Progenitor cell of endocrine pancreas (in vitro differentiated cells): Measurements from ENCODE around the gene SAMD8. TPM values are rescaled to one million over a fixed set of nuclear protein-coding genes. Genes with fewer than 3 reads are reported as not detected.
"Not testable (repeated sequence)": the region's sequence is repeated elsewhere in the genome, so short reads cannot be mapped to it uniquely, and the experiment has no call there.

Experiments used
- DNase-seq: peaks from one replicate; pipeline ENCODE4 v3.0.0; 2021; ENCODE audit warnings: low spot score; ENCODE audit not compliant: unreplicated experiment
- H3K27ac Mint-ChIP-seq: 2 replicates; pipeline ENCODE4 v1.8.0; 2021; ENCODE audit warnings: mild to moderate bottlenecking, moderate library complexity, mixed read lengths
- H3K27me3 Mint-ChIP-seq: 2 replicates; pipeline ENCODE4 v1.8.0; 2021; ENCODE audit warnings: mixed read lengths
- H3K36me3 Mint-ChIP-seq: 2 replicates; pipeline ENCODE4 v1.8.0; 2022; ENCODE audit warnings: mixed read lengths; ENCODE audit not compliant: insufficient read depth
- H3K4me1 Mint-ChIP-seq: 2 replicates; pipeline ENCODE4 v1.8.0; 2021; ENCODE audit warnings: low read depth, mixed read lengths
- H3K4me3 Mint-ChIP-seq: 2 replicates; pipeline ENCODE4 v1.8.0; 2021; ENCODE audit warnings: low read depth, mild to moderate bottlenecking, moderate library complexity, mixed read lengths
- H3K9me3 Mint-ChIP-seq: 2 replicates; pipeline ENCODE4 v1.8.0; 2021; ENCODE audit warnings: low read depth, mixed read lengths
- CTCF ChIP-seq: fragments of 200-600 bp; sonication (generic); IDR thresholded peaks from one replicate; pipeline ENCODE4 v1.5.0; 2021; ENCODE audit warnings: antibody characterized with exemption, mild to moderate bottlenecking; ENCODE audit not compliant: unreplicated experiment
- total RNA-seq: library from RNA; stranded (reverse); gene quantifications from 2 replicates; pipeline ENCODE4 v1.2.1, GENCODE V29; 2021

SAMD8 gene
- total RNA-seq, 1 donor from 2014 or later, result 17.4 TPM

DNA sequence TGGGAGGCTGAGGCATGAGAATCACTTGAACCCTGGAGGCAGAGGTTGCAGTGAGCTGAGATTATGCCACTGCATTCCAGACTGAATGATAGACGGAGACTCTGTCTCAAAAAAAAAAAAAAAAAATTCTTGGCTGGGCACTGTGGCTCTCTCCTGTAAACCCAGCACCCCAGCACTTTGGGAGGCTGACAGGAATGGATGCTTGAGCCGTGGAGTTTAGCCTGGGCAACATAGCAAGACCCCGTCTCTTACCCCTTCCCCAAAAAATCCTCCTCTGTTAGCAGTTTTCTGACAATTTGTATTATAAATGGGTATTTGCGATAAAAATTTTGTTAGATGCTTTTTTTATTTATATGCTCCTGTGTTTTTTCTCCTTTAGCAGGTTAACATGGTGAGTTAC lies 11.0 kb downstream of the SAMD8 start:
- no peak for DNase-seq
- Mint-ChIP-seq H3K9me3 (peaks cover 4% of the 10 kb centered on the region), H3K4me3 (no peak overlapping the region), H3K27me3 (no peaks in the 10 kb centered on the region), H3K36me3 (peaks cover 3% of the 10 kb centered on the region), H3K27ac (no peak overlapping the region), H3K4me1 (peaks cover 2% of the 10 kb centered on the region)
- no peak for TF ChIP-seq CTCF

DNA sequence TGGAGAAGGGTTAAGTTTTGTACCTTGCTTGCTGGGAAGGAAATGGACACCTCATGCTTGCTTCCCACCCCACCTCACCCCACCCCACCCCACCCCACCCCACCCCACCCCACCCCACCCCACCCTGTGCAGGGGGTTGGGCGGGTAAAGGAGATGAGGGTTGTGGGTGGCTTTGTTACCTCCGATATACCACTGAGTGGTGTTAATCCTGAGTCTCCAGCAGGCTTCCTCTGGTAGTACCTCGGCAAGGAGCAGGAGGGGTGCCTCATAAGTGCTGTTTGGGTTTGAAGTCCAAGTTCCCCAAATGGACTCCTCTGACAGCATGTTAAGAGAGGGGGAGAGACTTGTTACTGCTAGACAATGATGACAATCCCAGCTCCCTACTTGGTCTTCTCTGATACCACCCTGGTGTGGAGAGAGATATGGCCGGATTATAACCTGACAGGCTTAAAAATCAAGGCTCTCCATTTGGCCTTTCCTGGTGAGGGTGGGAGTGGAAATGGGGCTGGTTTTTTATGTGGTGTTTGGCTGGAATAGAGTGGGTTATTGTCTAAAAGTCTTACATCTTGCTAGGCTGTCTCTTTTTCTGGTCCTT lies 11.7 kb downstream of the SAMD8 start:
- H3K27me3 Mint-ChIP-seq, result no peaks in the 10 kb centered on the region
- TF ChIP-seq CTCF, result no peak
- H3K4me1 Mint-ChIP-seq, result peaks cover 2% of the 10 kb centered on the region
- no peaks in the 10 kb centered on the region for H3K9me3 Mint-ChIP-seq
- no peak for DNase-seq
- peak overlapping the region; percentile 46 for H3K27ac Mint-ChIP-seq
- peaks cover 3% of the 10 kb centered on the region for H3K36me3 Mint-ChIP-seq
- H3K4me3 Mint-ChIP-seq, result no peak overlapping the region

- DNase-seq, result no peak
- H3K9me3 Mint-ChIP-seq, result no peaks in the 10 kb centered on the region
- peaks cover 3% of the 10 kb centered on the region for H3K36me3 Mint-ChIP-seq
- no peak for TF ChIP-seq CTCF
- no peak overlapping the region for H3K4me3 Mint-ChIP-seq
- peaks cover 5% of the 10 kb centered on the region for H3K4me1 Mint-ChIP-seq
- H3K27ac Mint-ChIP-seq, result no peak overlapping the region
- H3K27me3 Mint-ChIP-seq, result no peaks in the 10 kb centered on the region
These were observed 14.8 kb downstream of the SAMD8 start for GRCh38 chr10:75126277-75126676.

- H3K4me1 Mint-ChIP-seq, result peaks cover 5% of the 10 kb centered on the region
- no peak for DNase-seq
- H3K27me3 Mint-ChIP-seq, result no peaks in the 10 kb centered on the region
- no peak overlapping the region for H3K27ac Mint-ChIP-seq
- TF ChIP-seq CTCF, result no peak
- H3K36me3 Mint-ChIP-seq, result peaks cover 3% of the 10 kb centered on the region
- no peak overlapping the region for H3K4me3 Mint-ChIP-seq
- no peaks in the 10 kb centered on the region for H3K9me3 Mint-ChIP-seq
These were observed 16.0 kb downstream of the SAMD8 start for GRCh38 chr10:75127471-75127870.

DNA sequence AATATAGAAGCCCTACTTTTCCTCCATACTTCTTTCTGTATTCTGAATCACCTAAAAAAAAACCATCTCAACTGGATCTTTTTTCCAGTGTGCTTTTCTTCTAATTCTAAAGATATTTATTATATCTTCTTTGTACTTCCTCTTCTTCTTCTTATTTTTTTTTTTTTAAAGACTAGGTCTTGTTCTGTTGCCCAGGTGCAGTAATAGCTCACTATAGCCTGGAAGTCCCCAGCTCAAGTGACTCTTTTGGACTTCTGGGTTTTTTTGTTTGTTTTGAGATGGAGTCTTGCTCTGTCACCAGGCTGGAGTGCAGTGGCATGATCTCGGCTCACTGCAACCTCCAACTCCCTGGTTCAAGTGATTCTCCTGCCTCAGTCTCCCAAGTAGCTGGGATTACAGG lies 17.5 kb downstream of the SAMD8 start:
- H3K9me3 Mint-ChIP-seq, H3K27me3 Mint-ChIP-seq, H3K27ac Mint-ChIP-seq, H3K4me1 Mint-ChIP-seq, DNase-seq, H3K4me3 Mint-ChIP-seq, H3K36me3 Mint-ChIP-seq: not testable (repeated sequence)

- peaks cover 6% of the 10 kb centered on the region for H3K36me3 Mint-ChIP-seq
- TF ChIP-seq CTCF, result no peak
- no peaks in the 10 kb centered on the region for H3K27me3 Mint-ChIP-seq
- peaks cover 3% of the 10 kb centered on the region for H3K4me1 Mint-ChIP-seq
- no peak for DNase-seq
- no peak overlapping the region for H3K4me3 Mint-ChIP-seq
- H3K27ac Mint-ChIP-seq, result no peak overlapping the region
- H3K9me3 Mint-ChIP-seq, result no peaks in the 10 kb centered on the region
These were observed 18.1 kb downstream of the SAMD8 start for GRCh38 chr10:75129537-75129936.

DNA sequence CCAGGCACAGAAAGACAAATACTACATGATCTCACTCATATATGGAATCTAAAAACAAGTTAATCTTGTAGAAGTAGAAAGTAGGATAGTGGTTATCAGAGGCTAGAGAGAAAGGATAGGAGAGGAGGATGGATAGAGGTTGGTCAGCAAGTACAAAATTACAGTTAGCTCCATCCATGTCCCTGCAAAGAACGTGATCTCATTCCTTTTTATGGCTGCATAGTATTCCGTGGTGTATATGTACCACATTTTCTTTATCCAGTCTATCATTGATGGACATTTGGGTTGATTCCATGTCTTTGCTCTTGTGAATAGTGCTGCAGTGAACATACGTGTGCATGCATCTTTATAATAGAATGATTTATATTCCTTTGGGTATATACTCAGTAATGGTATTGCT lies 22.2 kb downstream of the SAMD8 start:
- H3K4me3 Mint-ChIP-seq, H3K9me3 Mint-ChIP-seq, H3K27me3 Mint-ChIP-seq, DNase-seq, H3K27ac Mint-ChIP-seq, H3K36me3 Mint-ChIP-seq: not testable (repeated sequence)
- peaks cover 11% of the 10 kb centered on the region for H3K4me1 Mint-ChIP-seq
